GM19468 (cell line): Measurements from ENCODE around the gene ARL3.
"Not testable (repeated sequence)": the region's sequence is repeated elsewhere in the genome, so short reads cannot be mapped to it uniquely, and the experiment has no call there.

Experiments used
- ATAC-seq: cut with Tn5 transposase; IDR thresholded peaks from one replicate; pipeline ENCODE4 v1.9.1; 2021; ENCODE audit warnings: mild to moderate bottlenecking, moderate library complexity, moderate number of reproducible peaks; ENCODE audit not compliant: unreplicated experiment; ENCODE audit errors: extremely low read depth

The ARL3 gene

GRCh38 chr10:102712089-102712488 lies 2.1 kb downstream of the ARL3 start:
- ATAC-seq: no peak

GRCh38 chr10:102710609-102711008 lies 3.6 kb downstream of the ARL3 start:
- ATAC-seq: no peak

GRCh38 chr10:102705531-102705930 lies 8.7 kb downstream of the ARL3 start:
- no peak for ATAC-seq

- ATAC-seq: no peak
Measured at GRCh38 chr10:102704915-102705314, 9.3 kb downstream of the ARL3 start.

GRCh38 chr10:102702742-102703141 lies 11.5 kb downstream of the ARL3 start:
- no peak for ATAC-seq

DNA sequence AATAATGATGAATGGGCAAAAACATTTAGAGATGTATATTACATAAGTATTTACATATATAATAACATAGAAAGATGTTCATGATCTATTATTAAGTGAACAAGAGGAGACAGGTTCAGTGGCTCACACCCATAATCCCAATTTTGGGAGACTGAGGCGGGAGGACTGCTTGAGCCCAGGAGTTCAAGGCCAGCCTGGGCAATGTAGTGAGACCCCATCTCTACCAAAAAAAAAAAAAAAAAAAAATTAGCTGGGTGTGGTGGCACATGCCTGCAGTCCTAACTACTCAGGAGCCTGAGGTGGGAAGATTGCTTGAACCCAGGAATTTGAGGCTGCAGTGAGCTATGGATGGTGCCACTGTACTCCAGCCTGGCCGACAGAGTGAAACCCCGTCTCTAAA lies 12.4 kb downstream of the ARL3 start:
- no peak for ATAC-seq

GRCh38 chr10:102701272-102701671 lies 12.9 kb downstream of the ARL3 start:
- no peak for ATAC-seq

DNA sequence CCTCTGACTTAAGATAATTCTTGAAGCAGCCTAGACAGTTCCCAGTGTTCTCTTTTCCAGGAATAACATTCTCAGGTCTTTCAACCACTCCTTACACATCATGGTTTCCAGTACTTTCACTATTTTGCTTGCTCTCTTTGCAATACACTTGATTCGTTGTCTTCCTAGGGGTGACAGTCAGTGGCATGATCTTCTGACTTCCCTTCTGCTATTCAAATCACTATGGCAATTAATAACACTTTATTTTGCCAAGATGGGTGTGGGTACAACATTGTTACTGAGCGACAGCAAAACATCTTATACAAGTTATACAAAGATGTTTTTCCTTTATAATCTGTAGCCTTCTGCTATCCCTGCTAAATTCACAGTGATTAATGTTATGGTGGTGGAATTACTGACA lies 15.3 kb downstream of the ARL3 start:
- no peak for ATAC-seq

- no peak for ATAC-seq
Measured at GRCh38 chr10:102696736-102697135, 17.5 kb downstream of the ARL3 start.

GRCh38 chr10:102695401-102695800 lies 18.8 kb downstream of the ARL3 start:
- ATAC-seq: not testable (repeated sequence)

DNA sequence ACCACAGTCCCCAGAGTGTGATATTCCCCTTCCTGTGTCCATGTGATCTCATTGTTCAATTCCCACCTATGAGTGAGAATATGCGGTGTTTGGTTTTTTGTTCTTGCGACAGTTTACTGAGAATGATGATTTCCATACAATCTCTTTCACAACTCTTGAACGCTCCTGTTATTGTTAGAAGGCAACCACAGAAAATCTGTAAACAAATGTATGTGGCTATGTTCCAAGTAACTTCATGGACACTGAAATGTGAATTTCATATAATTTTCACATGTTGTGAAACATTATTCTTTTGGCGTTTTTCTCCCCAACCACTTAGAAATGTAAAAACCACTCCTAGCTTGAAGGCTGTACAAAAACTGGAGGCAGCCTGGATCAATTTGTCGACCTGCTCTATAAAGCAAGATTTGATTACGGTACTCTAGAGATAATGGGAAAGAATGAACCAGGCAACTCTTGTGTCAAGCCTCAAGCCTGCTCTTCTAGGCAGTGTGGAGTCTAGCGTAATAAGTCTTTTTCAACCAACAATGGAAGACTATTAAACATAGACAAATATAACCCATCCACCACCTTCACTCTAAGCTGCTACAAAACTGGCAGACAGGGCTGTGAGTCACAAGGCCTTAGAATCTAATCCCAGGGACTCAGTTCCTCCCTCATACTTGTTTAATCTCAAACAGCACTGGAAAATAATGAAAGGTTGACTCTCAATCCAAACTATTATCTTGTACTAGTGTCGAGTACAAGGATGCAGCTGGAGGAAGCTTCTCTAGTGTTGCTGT lies 22.7 kb downstream of the ARL3 start:
- no peak for ATAC-seq

DNA sequence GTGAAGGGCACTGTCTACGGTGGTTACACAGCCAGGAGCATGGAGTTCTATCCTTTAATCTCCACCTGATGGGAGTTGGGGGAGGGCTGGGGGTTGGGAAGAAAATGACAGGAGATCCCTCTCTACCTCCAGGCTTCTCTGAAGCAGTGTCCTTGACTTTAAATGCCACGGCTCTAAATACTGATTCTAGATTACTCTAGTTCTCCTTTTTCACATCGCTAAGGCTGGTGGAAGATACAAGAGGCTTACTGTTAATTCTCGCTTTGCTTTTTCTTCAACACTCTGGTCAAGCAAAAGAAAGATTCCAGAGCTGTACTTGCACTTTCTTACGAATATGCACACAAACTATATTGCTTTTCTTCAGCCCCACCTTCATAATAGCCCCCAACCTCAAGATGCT lies 30.5 kb downstream of the ARL3 start:
- no peak for ATAC-seq

GRCh38 chr10:102682981-102683380 lies 31.2 kb downstream of the ARL3 start:
- no peak for ATAC-seq

GRCh38 chr10:102682416-102682815 lies 31.8 kb downstream of the ARL3 start:
- no peak for ATAC-seq

DNA sequence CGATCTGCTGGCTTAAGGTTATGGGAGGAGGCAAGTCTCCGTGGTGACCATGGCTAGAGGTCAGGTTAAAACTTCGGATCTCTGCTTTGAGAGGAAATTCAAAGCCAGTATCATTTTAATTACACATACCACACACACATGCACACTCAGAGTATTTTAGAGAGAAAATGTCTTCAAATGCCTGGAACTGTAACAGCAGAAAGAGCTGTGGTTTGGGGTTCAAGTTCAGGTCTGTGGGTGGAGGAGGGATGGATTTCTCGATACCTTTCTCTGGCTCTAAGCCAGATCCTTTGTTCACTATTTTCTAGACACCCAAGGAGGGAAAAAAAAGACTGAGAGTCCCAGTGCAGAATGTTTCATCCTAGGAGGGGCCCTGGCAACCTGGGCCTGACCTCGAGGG lies 32.5 kb downstream of the ARL3 start:
- ATAC-seq: no peak

- ATAC-seq: no peak
Measured at GRCh38 chr10:102679596-102679995, 34.6 kb downstream of the ARL3 start.

DNA sequence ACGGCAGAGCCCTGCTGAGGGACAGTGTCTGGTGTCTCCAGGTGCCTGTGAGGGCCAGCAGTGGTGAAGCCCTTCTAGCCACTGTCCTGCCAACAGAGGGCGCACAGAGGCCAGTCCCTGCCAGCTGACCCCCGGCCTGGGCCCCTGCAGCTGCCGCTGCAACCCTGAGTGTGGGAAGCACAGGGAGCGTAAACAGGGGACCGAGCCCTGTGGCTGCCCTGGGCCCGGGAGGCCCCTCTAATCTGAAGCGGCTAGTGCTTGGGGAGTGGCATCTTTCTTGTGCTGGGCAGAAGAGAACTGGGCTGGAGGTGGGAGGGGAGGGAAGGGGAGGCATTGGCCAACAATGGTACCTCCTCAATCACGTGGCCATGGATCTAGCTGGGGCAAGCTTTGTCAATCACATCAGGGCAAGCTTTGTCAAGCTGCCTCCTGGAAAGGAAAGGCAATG lies 35.3 kb downstream of the ARL3 start:
- ATAC-seq: no peak

GRCh38 chr10:102678068-102678400 lies 36.2 kb downstream of the ARL3 start:
- ATAC-seq: no peak

GRCh38 chr10:102677331-102678067 lies 36.7 kb downstream of the ARL3 start:
- ATAC-seq: no peak

DNA sequence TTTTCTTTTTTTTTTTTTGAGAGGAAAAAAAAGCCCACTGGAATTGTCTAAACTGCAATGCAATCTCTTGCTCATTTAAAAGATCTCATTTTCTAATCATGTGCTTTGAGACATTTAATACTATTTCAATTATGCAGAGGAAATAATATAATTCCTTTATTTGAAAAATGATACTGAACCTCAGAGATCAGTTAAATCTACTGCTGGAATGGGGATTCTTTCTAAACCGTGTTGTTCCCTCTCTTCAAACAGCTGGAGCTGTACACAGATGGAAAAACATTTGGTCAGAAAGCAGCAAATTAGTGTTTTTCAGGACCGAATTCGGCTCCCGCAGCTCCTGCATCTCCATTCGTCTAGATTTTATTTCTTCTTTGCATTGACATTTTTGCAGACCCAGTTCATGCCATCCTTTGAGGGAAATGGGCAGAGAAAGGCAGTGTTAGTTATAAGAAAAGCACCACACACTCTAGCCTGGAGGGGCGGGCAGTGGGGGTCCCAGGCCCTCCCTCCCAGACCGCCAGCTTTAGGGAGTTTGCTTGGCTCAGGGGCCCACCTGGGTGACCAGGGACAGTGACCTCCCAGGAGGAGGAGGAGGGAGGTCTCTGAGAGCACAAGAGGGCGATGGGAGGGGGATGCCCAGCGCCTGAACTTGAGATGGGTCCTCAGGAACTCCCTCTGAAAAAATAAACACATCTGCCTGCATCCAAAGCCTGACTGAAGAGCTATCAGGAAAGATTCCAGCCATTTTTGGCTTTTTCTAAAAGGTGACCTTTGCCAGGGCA lies 37.5 kb downstream of the ARL3 start:
- ATAC-seq: no peak
